ENCODE measurements around the gene E2F4. TPM values are rescaled to one million over a fixed set of nuclear protein-coding genes. Genes with fewer than 3 reads are reported as not detected.

The E2F4 gene
- total RNA-seq, 1 donor from 2014 or later: 113 TPM

DNA sequence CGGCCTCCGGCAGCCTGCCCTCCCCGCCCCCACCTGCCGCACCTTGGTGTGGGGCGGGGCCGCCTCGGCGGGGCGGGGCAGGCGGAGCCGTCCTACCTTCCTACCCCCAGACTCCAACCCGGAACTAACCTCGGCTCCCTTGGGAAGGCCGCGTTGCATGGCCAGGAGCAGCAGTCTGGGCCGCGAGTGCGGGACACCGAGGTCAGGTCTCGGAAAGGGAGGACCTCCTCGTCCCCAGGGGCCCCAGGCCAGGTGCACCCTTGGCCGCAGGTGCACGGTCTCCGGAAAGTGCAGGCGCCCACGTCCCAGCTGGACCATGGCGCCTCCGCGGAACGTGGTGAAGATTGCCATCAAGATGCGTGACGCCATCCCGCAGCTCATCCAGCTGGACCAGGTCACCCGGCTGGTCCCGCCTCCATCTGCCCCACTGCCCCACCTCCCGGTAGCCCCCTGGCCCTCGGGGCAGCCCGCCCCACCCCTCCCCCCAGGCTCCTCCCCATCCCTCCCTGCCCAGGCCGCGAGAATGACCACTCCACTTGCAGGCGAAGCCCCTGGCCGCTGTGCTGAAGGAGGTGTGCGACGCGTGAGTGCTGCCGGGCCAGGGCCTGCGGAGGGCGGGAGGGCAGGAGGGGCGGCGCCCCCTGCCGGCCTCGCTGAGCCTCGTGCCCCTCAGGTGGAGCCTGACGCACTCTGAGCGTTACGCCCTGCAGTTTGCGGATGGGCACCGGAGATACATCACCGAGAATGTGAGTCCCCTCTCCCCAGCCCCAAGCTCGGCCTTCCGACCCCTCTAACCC, 7.3 kb downstream of the E2F4 start, which contains the start of gene ELMO3:
TSS of gene ELMO3 (plus strand) at position 121 of the 797 bp plus-strand sequence. CDS start at position 317, 196 bp downstream.
- Mint-ChIP-seq H3K9me3 (ENCODE audit: unreplicated experiment) (no peaks in the 10 kb centered on the region), H3K36me3 (ENCODE audit: low read depth, unreplicated experiment) (peaks cover 25% of the 10 kb centered on the region), H3K4me3 (ENCODE audit: unreplicated experiment) (peak within 1 kb of the TSS; percentile 82), H3K27ac (ENCODE audit: unreplicated experiment) (peak within 1 kb of the TSS; percentile 24), H3K27me3 (ENCODE audit: unreplicated experiment) (peaks cover 19% of the 10 kb centered on the region), H3K4me1 (ENCODE audit: unreplicated experiment) (peaks cover 37% of the 10 kb centered on the region)
- DNase-seq (ENCODE audit: low spot score): peak; percentile 71
- peak; percentile 66 for TF ChIP-seq CTCF (IDR thresholded peaks at IDR 0.05; ENCODE audit: unreplicated experiment)

DNA sequence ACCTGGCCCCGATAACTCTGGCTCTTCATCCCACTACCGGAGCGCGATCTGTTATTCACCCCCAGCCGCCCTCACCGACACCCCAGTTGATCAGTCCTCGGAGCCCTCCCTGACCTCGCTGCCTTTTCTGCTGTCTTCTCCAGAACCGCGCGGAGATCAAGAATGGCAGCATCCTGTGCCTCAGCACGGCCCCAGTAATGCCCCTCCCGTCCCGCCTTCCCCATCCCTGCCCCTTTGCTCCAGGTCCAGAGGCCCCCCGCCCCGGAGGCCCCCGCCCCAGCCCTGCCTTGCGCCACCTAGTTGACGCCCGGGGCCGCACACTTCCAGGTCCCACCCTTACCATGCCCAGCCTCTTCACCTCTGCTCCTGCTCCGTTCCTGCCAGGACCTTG, 7.8 kb downstream of the E2F4 start:
- peak; percentile 60 for DNase-seq (ENCODE audit: low spot score)
- Mint-ChIP-seq H3K36me3 (ENCODE audit: low read depth, unreplicated experiment) (peaks cover 22% of the 10 kb centered on the region), H3K27ac (ENCODE audit: unreplicated experiment) (peak overlapping the region; percentile 52), H3K4me3 (ENCODE audit: unreplicated experiment) (peak overlapping the region; percentile 82), H3K4me1 (ENCODE audit: unreplicated experiment) (peaks cover 33% of the 10 kb centered on the region), H3K9me3 (ENCODE audit: unreplicated experiment) (no peaks in the 10 kb centered on the region), H3K27me3 (ENCODE audit: unreplicated experiment) (peaks cover 21% of the 10 kb centered on the region)
- TF ChIP-seq CTCF (IDR thresholded peaks at IDR 0.05; ENCODE audit: unreplicated experiment): no peak

- no peaks in the 10 kb centered on the region for H3K9me3 Mint-ChIP-seq (ENCODE audit: unreplicated experiment)
- no peak for TF ChIP-seq CTCF (IDR thresholded peaks at IDR 0.05; ENCODE audit: unreplicated experiment)
- DNase-seq (ENCODE audit: low spot score): no peak
- peaks cover 15% of the 10 kb centered on the region for H3K36me3 Mint-ChIP-seq (ENCODE audit: low read depth, unreplicated experiment)
- no peak overlapping the region for H3K27ac Mint-ChIP-seq (ENCODE audit: unreplicated experiment)
- peaks cover 19% of the 10 kb centered on the region for H3K27me3 Mint-ChIP-seq (ENCODE audit: unreplicated experiment)
- peaks cover 26% of the 10 kb centered on the region for H3K4me1 Mint-ChIP-seq (ENCODE audit: unreplicated experiment)
- H3K4me3 Mint-ChIP-seq (ENCODE audit: unreplicated experiment): no peak overlapping the region
Measured at GRCh38 chr16:67200491-67200890, 8.5 kb downstream of the E2F4 start.

DNA sequence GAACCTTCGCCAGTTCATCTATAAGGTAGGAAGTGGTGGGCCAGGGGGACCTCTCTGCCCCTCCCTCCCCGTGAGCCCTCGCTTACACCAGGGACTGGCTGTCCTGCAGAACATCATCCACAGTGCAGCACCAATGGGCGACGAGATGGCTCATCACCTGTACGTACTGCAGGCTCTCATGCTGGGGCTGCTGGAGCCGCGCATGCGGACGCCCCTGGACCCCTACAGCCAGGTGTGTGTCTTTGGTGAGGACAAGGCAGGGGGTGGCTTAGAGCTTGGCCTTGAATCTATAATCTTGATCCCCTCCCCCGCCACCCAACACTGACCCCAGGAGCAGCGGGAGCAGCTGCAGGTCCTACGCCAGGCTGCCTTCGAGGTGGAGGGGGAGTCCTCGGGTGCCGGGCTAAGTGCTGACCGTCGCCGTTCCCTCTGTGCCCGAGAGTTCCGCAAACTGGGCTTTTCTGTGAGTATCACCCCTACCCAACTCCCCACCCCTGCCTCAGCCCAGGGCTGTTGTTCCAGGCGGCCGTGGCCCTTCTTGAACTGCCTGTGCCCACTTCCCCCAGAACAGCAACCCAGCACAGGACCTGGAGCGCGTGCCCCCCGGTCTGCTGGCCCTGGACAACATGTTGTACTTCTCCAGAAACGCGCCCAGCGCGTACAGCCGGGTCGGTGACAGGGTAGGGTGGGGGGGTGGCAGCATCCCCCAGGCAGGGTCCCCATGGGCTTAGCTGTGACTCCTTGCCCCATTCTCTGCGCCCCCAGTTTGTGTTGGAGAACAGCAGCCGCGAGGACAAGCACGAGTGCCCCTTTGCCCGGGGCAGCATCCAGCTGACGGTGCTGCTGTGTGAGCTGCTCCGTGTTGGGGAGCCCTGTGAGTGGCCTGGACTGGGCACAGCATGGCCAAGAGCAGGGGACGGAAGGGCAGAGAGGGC, 9.7 kb downstream of the E2F4 start:
- Mint-ChIP-seq H3K27me3 (ENCODE audit: unreplicated experiment) (peaks cover 21% of the 10 kb centered on the region), H3K4me1 (ENCODE audit: unreplicated experiment) (peaks cover 14% of the 10 kb centered on the region), H3K4me3 (ENCODE audit: unreplicated experiment) (no peak overlapping the region), H3K27ac (ENCODE audit: unreplicated experiment) (no peak overlapping the region), H3K36me3 (ENCODE audit: low read depth, unreplicated experiment) (peaks cover 9% of the 10 kb centered on the region), H3K9me3 (ENCODE audit: unreplicated experiment) (no peaks in the 10 kb centered on the region)
- DNase-seq (ENCODE audit: low spot score): no peak
- TF ChIP-seq CTCF (IDR thresholded peaks at IDR 0.05; ENCODE audit: unreplicated experiment): no peak

Data from endothelial cell (in vitro differentiated cells).